Adrenal gland (tissue), 12 donors: ENCODE data around the gene RAPGEF2. TPM values are rescaled to one million over a fixed set of nuclear protein-coding genes. Genes with fewer than 3 reads are reported as not detected.
"Not testable (repeated sequence)": the region's sequence is repeated elsewhere in the genome, so short reads cannot be mapped to it uniquely, and the experiment has no call there.

ENCODE experiments used
- DNase-seq, 7 donors: peaks; one replicate each; pipeline ENCODE4 v3.0.0-alpha.2; 2019 to 2020
- H3K27ac ChIP-seq, 5 donors: fragments of 200-600 bp; sonication (generic) in 4 of 5; 1 replicate in 3 of 5; 2 replicates in 2 of 5; pipeline versions ENCODE4 v1.5.1 to v1.8.0; 2016 to 2020; ENCODE audit warnings: mild to moderate bottlenecking in 1 of 5
- H3K27me3 ChIP-seq: fragments of 200-600 bp; 2 replicates; pipeline ENCODE4 v1.8.0; 2021
- H3K36me3 ChIP-seq, 2 donors: fragments of 200-600 bp; replicated peaks in 1 of 2; 1 replicate in 1 of 2; 2 replicates in 1 of 2; pipeline versions ENCODE4 v1.5.1 to v1.8.0; 2018 to 2022
- H3K4me1 ChIP-seq, 2 donors: fragments of 200-600 bp; replicated peaks in 1 of 2; 1 replicate in 1 of 2; 2 replicates in 1 of 2; pipeline versions ENCODE4 v1.5.1 to v1.8.0; 2018 to 2021
- H3K4me3 ChIP-seq, 4 donors: fragments of 200-600 bp; sonication (generic) in 3 of 4; one replicate each; pipeline ENCODE4 v1.5.1; 2016 to 2018
- H3K9me3 ChIP-seq, 3 donors: fragments of 200-600 bp; sonication (generic) in 1 of 3; replicated peaks in 1 of 3; 1 replicate in 2 of 3; 2 replicates in 1 of 3; pipeline versions ENCODE4 v1.5.1 to v1.8.0; 2016 to 2021
- POLR2A ChIP-seq, 2 donors: fragments of 450-650 bp; IDR thresholded peaks; one replicate each; pipeline ENCODE4 v1.6.1; 2017; ENCODE audit warnings: antibody characterized with exemption in 2 of 2, mild to moderate bottlenecking in 2 of 2, moderate library complexity in 1 of 2
- WGBS, 4 donors: extraction: QIAGEN DNeasy Blood & Tissue Kit in 2 of 4; methylation state at CpG; one replicate each; pipeline versions ENCODE4 v1.1.5 to v1.1.7; 2013 to 2017; 5-methylcytosine and 5-hydroxymethylcytosine counted together
- intact Hi-C, 2 donors: fragments of 100-400 bp; cut with DNase I; formaldehyde crosslinking; loops; one replicate each; pipeline versions ENCODE4 v1.14.1 to v1.15.0; 2022 to 2023
- polyA plus RNA-seq, 3 donors: library from polyadenylated mRNA; stranded (reverse); fragments of 200-250 nt in 2 of 3; fragments of 350-450 nt in 1 of 3; fragmentation: Illumina TruSeq in 1 of 3; extraction: RNeasy Lipid Tissue Mini Kit (QIAGEN cat#74804) in 1 of 3; gene quantifications; one replicate each; pipeline ENCODE4 v1.2.3, GENCODE V29; 2013 to 2014
- total RNA-seq, 9 donors: library from RNA; depleted of rRNA in 4 of 9; stranded (reverse); fragments of >200 nt in 4 of 9; fragments of 120-200 nt in 1 of 9; fragmentation: NEBNext Ultra II Directional in 1 of 9; extraction: Animal tissue kit (Norgen Biotek cat#: 25700) in 1 of 9; gene quantifications; one replicate each; pipeline versions ENCODE4 v1.1.0 to v1.2.4, GENCODE V29; 2013 to 2023
- TF ChIP-seq, protein P1 (sequence below), 6 experiments: fragments of 450-650 bp in 4 of 6; fragments of 200-600 bp in 2 of 6; sonication (generic) in 1 of 6; IDR thresholded peaks; 1 replicate in 5 of 6; 2 replicates in 1 of 6; pipeline versions ENCODE4 v1.5.1 to v1.8.0; 2016 to 2021; ENCODE audit warnings: antibody characterized with exemption in 6 of 6, mild to moderate bottlenecking in 2 of 6, moderate library complexity in 1 of 6
- donor health status: healthy with polysubstance abuse.
- donor health status: Bipolar disorder and iron deficiency.
- donor health status: DM: yes; HTN: yes; CAD: no.
- donor health status: DM: no; HTN: no; CAD: no.
- donor health status: DM: no; HTN: no; CAD: no.
- donor health status: DM: yes; HTN: yes; CAD: no.

The RAPGEF2 gene
- total and polyA plus RNA-seq, 12 donors = 5.2 to 53.9 (median 25.3) TPM

- H3K4me3 ChIP-seq, H3K36me3 ChIP-seq, intact Hi-C loops, H3K27me3 ChIP-seq, H3K9me3 ChIP-seq, H3K27ac ChIP-seq: not testable (repeated sequence)
- H3K4me1 ChIP-seq = peaks cover 8 to 23% of the 10 kb centered on the region in 2 donors
- WGBS, 4 donors = 88 to 93% (median 91%) methylated on average over 12 of the region's 12 CpGs
- TF ChIP-seq, protein P1, sequence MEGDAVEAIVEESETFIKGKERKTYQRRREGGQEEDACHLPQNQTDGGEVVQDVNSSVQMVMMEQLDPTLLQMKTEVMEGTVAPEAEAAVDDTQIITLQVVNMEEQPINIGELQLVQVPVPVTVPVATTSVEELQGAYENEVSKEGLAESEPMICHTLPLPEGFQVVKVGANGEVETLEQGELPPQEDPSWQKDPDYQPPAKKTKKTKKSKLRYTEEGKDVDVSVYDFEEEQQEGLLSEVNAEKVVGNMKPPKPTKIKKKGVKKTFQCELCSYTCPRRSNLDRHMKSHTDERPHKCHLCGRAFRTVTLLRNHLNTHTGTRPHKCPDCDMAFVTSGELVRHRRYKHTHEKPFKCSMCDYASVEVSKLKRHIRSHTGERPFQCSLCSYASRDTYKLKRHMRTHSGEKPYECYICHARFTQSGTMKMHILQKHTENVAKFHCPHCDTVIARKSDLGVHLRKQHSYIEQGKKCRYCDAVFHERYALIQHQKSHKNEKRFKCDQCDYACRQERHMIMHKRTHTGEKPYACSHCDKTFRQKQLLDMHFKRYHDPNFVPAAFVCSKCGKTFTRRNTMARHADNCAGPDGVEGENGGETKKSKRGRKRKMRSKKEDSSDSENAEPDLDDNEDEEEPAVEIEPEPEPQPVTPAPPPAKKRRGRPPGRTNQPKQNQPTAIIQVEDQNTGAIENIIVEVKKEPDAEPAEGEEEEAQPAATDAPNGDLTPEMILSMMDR (IDR thresholded peaks at IDR 0.05) = peak in 4 of 6 experiments; percentile 13 to 23 (median 16)
- peak in 6 of 7 donors; percentile 12 to 62 (median 38) for DNase-seq
These were observed 213.0 kb downstream of the RAPGEF2 start for GRCh38 chr4:159315879-159316278.

- Histone ChIP-seq H3K4me3 (no peak overlapping the region), H3K27ac (no peak overlapping the region), H3K36me3 (no peaks in the 10 kb centered on the region), H3K9me3 (no peaks in the 10 kb centered on the region), H3K4me1 (peaks cover 6 to 11% of the 10 kb centered on the region in 2 donors), H3K27me3 (no peaks in the 10 kb centered on the region)
- 90 to 98% (median 95%) methylated on average over 5 of the region's 5 CpGs for WGBS, 4 donors
- intact Hi-C loops = no loop called here
- no peak for DNase-seq
- TF ChIP-seq POLR2A (IDR thresholded peaks at IDR 0.05) = no peak
- TF ChIP-seq, protein P1 (IDR thresholded peaks at IDR 0.05) = no peak
These were observed 214.3 kb downstream of the RAPGEF2 start for GRCh38 chr4:159317203-159317602.

GRCh38 chr4:159319027-159319426 is 216.1 kb downstream of the RAPGEF2 start:
- H3K9me3 ChIP-seq = no peaks in the 10 kb centered on the region
- no peaks in the 10 kb centered on the region for H3K4me1 ChIP-seq
- intact Hi-C loops = no loop called here
- no peak overlapping the region for H3K27ac ChIP-seq
- no peak for DNase-seq
- peaks cover 0 to 4% of the 10 kb centered on the region in 2 donors for H3K36me3 ChIP-seq
- 94 to 99% (median 96%) methylated on average over 2 to 4 of the region's 4 CpGs for WGBS, 4 donors
- no peaks in the 10 kb centered on the region for H3K27me3 ChIP-seq
- TF ChIP-seq, protein P1 (IDR thresholded peaks at IDR 0.05) = no peak
- no peak for TF ChIP-seq POLR2A (IDR thresholded peaks at IDR 0.05)
- no peak overlapping the region for H3K4me3 ChIP-seq

DNA sequence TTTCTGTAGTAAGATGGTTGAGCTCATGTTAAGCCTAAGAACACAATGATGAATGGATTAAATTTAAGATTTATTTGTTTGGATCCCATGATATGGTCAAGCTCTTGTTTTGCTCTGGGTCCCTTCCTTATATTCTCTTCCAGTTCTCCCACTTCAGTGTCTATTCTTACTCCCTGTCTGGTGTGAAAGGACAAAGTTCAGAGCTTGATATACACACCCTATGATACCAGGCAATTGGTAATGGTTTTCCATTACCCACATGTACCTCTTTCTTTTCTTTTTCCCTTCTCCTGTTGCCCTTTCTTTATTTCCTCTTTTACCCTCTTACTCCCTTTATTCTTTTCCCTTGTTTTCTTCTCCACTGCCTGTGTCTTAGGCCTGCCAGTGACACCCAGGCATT is 223.6 kb downstream of the RAPGEF2 start:
- no peak overlapping the region for H3K27ac ChIP-seq
- H3K36me3 ChIP-seq = peaks cover 0 to 11% of the 10 kb centered on the region in 2 donors
- H3K9me3 ChIP-seq = no peaks in the 10 kb centered on the region
- intact Hi-C loops = no loop called here
- no peaks in the 10 kb centered on the region for H3K27me3 ChIP-seq
- no peak overlapping the region for H3K4me3 ChIP-seq
- TF ChIP-seq, protein P1 (IDR thresholded peaks at IDR 0.05) = no peak
- no peak for TF ChIP-seq POLR2A (IDR thresholded peaks at IDR 0.05)
- DNase-seq = no peak
- H3K4me1 ChIP-seq = no peaks in the 10 kb centered on the region
